HAP-1 (cell line): ENCODE results near the gene SLC25A25.
A peak's percentile ranks its signal among the peaks of the same experiment; 100 is the strongest.

Experiments
- DNase-seq, 2 experiments: peaks; one replicate each; pipeline ENCODE4 v3.0.0-alpha.2; 2016 to 2020; ENCODE audit warnings: low spot score in 2 of 2
- H3K27me3 ChIP-seq: fragments of 250-450 bp; sonication (Bioruptor Pico); 2 replicates; pipeline ENCODE4 v1.5.1; 2020; ENCODE audit warnings: low read depth, mild to moderate bottlenecking, moderate library complexity
- H3K36me3 ChIP-seq: fragments of 250-450 bp; sonication (Bioruptor Pico); replicated peaks from 2 replicates; pipeline ENCODE4 v1.5.1; 2020; ENCODE audit warnings: mild to moderate bottlenecking
- H3K4me1 ChIP-seq: fragments of 250-450 bp; sonication (Bioruptor Pico); 2 replicates; pipeline ENCODE4 v1.5.1; 2020; ENCODE audit warnings: mild to moderate bottlenecking
- H3K4me3 ChIP-seq: fragments of 250-450 bp; sonication (Bioruptor Pico); 2 replicates; pipeline ENCODE4 v1.5.1; 2020; ENCODE audit warnings: mild to moderate bottlenecking, moderate library complexity
- H3K9me3 ChIP-seq: fragments of 250-450 bp; sonication (Bioruptor Pico); 2 replicates; pipeline ENCODE4 v1.5.1; 2020; ENCODE audit warnings: mild to moderate bottlenecking, moderate library complexity
- in situ Hi-C: fragments of 300-500 bp; cut with MboI; formaldehyde crosslinking; loops from 3 replicates; pipeline ENCODE4 v1.14.3; 2020; ENCODE audit warnings: low sequenced_read_pairs, inconsistent platforms, mixed read lengths

Gene SLC25A25

DNA sequence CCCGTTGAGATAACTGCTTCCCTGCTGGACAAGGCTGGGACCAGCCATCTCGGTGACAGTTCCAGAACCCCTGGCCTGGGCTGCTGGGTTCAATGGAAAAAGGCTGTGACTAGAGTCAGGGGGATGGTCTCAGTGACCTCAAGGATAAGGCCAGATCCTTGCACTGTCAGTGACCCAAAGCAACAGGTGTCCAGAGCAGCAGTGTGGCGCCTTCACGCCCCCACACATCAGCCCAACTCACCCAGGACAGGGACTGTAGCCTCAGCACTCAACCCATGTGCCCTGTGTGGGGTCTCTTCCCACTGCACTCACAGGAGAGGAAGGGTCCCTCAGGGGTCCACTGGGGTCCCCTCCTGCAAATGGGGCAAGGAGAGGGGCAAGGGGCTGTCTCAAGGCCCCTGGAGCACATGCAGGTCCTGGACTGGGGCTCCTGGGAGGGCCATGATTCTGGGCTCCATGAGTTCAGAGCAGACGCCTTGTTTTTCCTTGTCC is 80.5 kb downstream of the SLC25A25 start:
- Histone ChIP-seq H3K9me3 (no peaks in the 10 kb centered on the region), H3K4me1 (no peaks in the 10 kb centered on the region), H3K36me3 (no peaks in the 10 kb centered on the region), H3K27me3 (no peaks in the 10 kb centered on the region), H3K4me3 (no peak overlapping the region)
- DNase-seq, result no peak
- in situ Hi-C loops, result no loop called here

DNA sequence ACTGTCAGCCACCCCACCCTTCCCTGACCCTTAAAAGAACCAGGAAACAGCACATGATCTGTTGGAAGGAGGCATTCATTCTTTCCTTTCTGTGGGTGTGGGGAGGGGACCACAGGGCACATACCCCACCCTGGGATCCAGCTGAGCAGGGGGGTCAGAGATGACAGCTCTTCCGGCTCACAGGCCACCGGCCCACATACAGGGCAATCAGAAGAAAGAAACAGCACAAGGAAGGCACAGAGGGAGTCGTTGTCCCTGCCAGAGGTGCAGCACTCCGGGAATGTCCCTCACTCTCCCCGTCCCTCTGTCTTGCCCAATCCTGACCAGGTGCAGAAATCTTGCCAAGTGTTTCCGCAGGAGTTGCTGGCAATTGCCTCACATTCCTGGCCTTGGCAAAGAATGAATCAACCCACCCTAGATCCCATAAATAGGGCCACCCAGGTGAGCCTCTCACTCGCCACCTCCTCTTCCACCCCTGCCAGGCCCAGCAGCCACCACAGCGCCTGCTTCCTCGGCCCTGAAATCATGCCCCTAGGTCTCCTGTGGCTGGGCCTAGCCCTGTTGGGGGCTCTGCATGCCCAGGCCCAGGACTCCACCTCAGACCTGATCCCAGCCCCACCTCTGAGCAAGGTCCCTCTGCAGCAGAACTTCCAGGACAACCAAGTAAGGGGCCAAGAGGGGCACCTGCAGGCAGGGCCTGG is 81.1 kb downstream of the SLC25A25 start, which contains the start of gene LCN2:
Gene LCN2, plus strand, starts transcription at position 453 of the 701 bp plus-strand sequence. Its CDS starts 73 bp downstream, at position 526.
- Histone ChIP-seq H3K9me3 (no peaks in the 10 kb centered on the region), H3K4me3 (no peak within 1 kb of the TSS), H3K4me1 (no peaks in the 10 kb centered on the region), H3K27me3 (no peaks in the 10 kb centered on the region), H3K36me3 (no peaks in the 10 kb centered on the region)
- in situ Hi-C loops, result no loop called here
- no peak for DNase-seq

DNA sequence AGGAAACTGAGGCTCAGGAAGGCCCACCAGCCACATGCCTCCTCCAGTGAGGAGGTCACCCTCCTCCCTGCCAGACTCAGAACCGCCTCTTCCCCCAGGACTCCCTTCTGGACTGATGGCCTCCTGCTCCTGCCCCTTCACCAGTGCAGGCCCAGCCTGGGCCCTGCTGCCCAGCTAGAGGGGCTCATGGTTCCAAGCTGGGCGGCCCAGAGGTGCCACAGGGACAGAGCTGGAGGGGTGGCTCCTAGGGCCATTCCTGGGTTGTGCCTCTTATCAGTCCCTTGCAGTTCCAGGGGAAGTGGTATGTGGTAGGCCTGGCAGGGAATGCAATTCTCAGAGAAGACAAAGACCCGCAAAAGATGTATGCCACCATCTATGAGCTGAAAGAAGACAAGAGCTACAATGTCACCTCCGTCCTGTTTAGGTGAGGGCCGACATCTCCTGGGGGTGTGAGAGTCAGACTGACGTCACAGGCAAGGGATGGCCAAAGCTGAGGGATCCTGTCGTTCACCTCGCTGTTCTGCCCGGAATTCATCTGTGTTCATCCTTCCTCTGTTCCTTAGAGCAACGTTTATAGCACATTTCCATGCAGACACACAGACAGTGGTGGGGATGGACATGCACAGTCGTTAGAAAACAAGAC is 82.0 kb downstream of the SLC25A25 start:
- Histone ChIP-seq H3K4me1 (no peaks in the 10 kb centered on the region), H3K4me3 (no peak overlapping the region), H3K9me3 (no peaks in the 10 kb centered on the region), H3K36me3 (no peaks in the 10 kb centered on the region), H3K27me3 (no peaks in the 10 kb centered on the region)
- in situ Hi-C loops, result no loop called here
- no peak for DNase-seq

DNA sequence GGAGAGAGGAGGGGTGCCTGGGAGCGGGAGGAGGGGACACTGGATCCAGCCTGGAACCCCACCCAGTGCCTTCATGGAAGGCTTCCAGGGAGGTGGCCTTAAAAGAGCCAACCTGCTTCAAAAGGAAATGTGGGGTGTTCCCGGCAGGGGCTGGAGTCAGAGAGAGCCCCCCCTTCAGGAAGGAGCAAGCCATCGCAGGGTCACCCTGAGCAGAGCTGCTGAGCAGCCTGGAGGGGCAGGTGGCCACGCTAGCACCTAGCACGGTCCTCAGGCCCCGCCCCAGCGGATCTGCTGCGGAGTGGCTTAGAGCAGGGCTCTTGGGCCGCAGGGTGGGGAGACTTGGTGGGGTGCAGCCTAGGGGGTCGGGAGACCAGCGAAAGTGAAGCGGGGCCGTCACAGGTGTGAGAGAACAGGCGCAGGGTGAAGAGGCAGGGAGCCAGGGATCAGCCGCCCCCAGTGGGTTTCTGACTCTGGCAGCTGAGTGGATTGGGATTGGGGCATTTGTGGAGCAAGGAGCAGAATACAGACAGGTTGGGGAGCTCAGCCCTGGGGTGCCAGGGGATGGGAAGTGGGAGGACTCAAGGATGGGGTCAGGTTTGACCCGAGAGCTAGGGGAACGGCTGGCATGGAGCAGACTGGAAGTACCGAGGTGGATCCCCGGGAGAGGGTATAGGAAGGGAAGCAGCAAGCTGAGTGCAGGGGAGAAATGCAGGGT is 82.7 kb downstream of the SLC25A25 start:
- H3K27me3 ChIP-seq, result no peaks in the 10 kb centered on the region
- DNase-seq, result peak in 1 of 2 experiments; percentile 60
- in situ Hi-C loops, result no loop called here
- H3K4me1 ChIP-seq, result no peaks in the 10 kb centered on the region
- H3K9me3 ChIP-seq, result no peaks in the 10 kb centered on the region
- H3K4me3 ChIP-seq, result no peak overlapping the region
- H3K36me3 ChIP-seq, result no peaks in the 10 kb centered on the region

DNA sequence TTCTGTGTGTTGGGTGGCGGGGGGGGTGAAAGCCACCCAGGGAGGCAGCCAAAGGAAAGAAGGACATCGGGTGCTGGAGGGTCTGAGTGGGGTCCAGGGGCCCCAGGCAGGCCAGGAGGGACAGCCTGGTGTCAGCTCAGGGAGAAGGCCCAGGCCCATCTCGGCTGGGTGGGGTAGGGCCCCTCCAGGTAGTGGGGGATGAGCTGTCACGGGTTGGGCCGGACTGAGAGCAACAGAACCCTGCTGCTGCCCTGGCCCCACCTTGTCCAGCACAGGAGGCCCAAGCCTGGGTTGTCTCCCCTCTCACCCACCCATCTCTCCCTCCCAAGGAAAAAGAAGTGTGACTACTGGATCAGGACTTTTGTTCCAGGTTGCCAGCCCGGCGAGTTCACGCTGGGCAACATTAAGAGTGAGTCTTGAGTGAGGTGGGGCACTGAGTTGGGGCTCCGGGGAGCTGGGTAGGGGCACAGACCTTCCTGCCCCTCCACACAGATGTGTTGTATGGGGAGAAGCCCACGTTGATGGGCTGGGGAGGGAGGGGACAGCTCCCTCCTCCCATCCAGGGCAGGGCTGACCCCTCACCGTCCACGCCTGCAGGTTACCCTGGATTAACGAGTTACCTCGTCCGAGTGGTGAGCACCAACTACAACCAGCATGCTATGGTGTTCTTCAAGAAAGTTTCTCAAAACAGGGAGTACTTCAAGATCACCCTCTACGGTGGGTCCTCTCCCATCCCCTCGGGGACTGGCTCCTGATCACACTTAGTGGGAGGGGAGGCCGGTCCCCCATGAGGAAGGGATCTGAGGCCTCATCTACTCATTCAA is 83.5 kb downstream of the SLC25A25 start:
- Histone ChIP-seq H3K9me3 (no peaks in the 10 kb centered on the region), H3K4me1 (no peaks in the 10 kb centered on the region), H3K27me3 (no peaks in the 10 kb centered on the region), H3K36me3 (no peaks in the 10 kb centered on the region), H3K4me3 (no peak overlapping the region)
- no peak for DNase-seq
- in situ Hi-C loops, result no loop called here

DNA sequence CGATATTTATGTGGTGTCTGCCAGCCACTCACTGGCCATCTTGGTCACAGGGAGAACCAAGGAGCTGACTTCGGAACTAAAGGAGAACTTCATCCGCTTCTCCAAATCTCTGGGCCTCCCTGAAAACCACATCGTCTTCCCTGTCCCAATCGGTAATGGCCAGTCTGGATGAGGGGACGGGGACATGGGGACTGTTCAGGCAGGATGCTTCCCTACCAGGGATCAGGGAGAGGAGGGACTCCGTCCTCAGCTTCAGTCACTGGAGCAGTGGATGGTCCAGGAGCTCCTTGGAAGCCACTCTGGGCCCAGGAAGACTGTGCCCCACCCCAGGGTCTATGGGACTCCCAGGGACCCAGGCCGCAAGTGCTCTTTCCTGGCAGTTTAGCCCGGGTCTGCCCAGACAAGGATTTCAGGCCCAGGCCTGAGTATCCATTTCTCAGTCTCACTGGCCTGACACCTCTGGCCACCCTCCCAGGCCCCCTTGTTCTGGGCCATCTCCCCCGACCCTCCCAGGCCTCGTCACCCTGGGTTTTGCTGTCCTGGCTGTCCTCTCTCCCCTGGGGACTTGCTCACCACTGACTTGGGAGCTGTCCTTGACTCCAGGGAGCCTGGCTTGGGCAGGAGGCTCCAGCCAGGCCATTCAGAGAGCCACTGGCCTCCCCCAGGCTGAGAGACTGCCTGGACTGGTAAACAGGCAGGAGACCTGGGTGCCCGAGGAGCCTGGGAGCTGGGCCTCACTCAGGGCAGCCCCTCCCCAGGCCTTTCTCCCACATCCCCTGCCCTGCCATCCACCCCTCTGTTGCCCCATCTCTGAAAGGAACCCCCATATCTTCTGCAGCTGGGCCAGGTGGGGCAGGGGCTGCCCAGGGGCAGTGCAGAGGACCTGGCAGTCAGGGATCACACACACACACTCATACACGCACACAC is 84.4 kb downstream of the SLC25A25 start:
- in situ Hi-C loops, result no loop called here

DNA sequence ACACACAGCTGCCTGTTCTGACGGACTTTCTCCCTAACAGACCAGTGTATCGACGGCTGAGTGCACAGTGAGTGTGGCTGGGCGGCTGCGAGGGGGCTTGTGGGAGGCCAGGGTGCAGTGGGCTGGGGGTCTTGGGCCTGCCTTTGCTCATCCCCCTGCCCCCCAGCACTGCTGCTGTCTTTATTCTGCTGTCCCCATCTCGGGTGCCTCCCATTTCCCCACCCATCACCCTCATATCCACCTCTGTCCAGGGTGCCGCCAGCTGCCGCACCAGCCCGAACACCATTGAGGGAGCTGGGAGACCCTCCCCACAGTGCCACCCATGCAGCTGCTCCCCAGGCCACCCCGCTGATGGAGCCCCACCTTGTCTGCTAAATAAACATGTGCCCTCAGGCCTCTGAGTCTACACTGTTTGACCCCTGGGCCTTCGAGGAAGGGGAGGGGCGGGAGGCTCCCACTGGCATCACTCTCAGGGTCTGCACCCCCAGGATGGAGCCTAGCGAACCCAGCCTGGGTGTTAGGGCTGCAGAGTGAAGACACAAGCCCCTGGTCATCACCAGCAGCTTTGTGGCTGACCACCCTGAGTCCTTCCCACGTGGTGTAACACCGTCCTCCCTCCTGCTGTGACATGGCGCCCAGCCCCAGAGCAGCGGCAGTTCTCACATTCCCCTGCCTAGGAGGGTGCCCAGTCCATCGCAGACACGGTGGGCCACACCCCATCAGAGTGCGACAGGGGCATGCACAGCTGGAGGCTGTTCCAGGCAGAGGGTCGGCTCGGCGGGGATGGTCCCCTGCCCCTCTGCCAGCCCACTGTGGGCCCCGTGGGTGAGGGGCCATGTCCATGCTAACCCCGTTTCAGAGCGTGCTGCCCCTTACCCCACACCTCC is 85.3 kb downstream of the SLC25A25 start:
- Histone ChIP-seq H3K9me3 (no peaks in the 10 kb centered on the region), H3K27me3 (no peaks in the 10 kb centered on the region), H3K4me1 (no peaks in the 10 kb centered on the region), H3K4me3 (no peak overlapping the region), H3K36me3 (no peaks in the 10 kb centered on the region)
- no peak for DNase-seq
- in situ Hi-C loops, result no loop called here

More for the DNA sequence above, 84.4 kb downstream of the SLC25A25 start:
- no peaks in the 10 kb centered on the region for H3K27me3 ChIP-seq
- H3K4me3 ChIP-seq, result no peak overlapping the region
- DNase-seq, result no peak
- no peaks in the 10 kb centered on the region for H3K9me3 ChIP-seq
- H3K4me1 ChIP-seq, result no peaks in the 10 kb centered on the region
- H3K36me3 ChIP-seq, result no peaks in the 10 kb centered on the region

DNA sequence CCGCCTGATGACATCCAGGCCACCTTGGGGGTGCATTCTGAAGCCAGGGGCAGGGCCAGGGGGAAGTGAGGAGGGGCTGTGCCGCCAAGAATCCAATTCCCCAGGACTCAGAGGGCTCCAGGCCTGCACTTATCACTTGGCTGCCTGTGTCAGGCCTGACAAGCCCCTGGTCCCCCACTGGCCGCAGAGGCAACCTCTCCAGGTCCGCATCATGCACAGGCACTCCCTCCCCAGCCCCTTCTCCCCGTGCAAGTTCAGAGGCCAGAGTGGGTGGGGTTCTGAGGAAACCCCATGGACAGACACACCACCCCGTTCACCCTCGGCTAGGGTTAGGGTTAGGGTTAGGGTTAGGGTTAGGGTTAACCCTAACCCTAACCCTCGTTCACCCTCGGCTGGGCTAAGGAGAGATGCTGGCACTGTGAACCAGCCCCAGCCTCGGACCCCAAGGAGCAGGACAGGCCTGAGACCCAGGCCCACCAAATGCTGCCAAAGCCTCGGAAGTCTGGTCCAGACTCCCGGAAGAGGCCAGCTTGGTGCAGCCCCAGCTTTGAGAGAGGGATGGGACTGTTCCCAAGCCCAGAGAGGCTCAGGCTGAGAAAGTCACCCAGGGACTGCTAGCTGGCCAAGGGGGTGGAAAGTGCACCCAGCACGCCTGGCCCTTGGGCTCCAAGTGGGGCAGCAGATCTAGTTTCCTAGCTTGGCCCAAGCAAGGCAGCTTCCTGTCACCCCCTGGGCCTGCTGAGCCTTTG is 86.1 kb downstream of the SLC25A25 start:
- Histone ChIP-seq H3K36me3 (no peaks in the 10 kb centered on the region), H3K4me3 (no peak overlapping the region), H3K4me1 (no peaks in the 10 kb centered on the region), H3K27me3 (no peaks in the 10 kb centered on the region), H3K9me3 (no peaks in the 10 kb centered on the region)
- in situ Hi-C loops, result no loop called here
- DNase-seq, result no peak

DNA sequence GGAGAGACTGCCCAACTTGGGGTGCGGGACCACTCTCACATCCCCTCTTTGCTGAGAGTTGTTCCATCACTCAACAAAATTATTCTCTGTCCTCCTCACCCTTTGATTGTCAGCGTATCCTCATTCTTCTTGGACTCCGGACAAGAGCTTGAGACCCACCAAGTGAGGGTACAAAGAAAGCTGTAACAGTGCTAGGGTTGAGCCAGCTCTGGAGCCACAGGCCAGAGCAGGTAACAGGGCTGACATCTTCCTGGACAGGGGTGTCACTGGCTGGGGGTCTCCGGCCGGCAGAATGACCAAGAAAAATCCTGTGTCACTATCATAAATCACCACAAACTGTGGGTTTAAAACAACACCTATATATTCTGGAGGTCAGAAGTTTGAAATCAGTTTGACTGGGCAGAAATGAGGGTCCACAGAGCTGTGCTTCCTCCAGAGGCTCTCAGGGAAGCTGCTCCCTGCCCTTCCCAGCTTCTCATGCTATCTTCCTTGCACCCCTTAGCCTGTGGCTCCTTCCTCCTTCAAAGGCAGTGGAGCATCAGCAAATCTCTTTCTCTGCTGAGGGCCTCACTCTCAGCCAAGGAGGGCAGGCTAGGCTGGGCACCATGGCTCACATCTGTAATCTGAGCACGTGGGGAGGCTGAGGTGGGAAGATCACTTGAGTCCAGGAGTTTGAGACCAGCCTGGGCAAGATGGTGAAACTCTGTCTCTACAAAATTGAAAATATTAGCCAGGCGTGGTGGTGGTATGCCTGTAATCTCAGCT is 87.9 kb downstream of the SLC25A25 start:
- Histone ChIP-seq H3K4me1 (peaks cover 7% of the 10 kb centered on the region; the same call in 1 of the 2 replicates), H3K36me3 (no peaks in the 10 kb centered on the region; the same call in 1 of the 2 replicates), H3K9me3 (no peaks in the 10 kb centered on the region), H3K4me3 (no peak overlapping the region), H3K27me3 (no peaks in the 10 kb centered on the region)
- in situ Hi-C loops, result no loop called here
- DNase-seq, result no peak
